GM12873 (cell line): ENCODE measurements around the gene RNLS.

ENCODE experiments used
- CTCF ChIP-seq: IDR thresholded peaks from 2 replicates; pipeline ENCODE4 v1.5.1; 2012; ENCODE audit warnings: low read depth, mild to moderate bottlenecking, moderate library complexity, low read length, control low read depth; ENCODE audit not compliant: insufficient read depth; ENCODE audit errors: missing control alignments

Gene RNLS

GRCh38 chr10:88226071-88226659 is 357.0 kb downstream of the RNLS start:
- TF ChIP-seq CTCF = no peak
